HL-60 (cell line): Measurements from ENCODE around the gene EXD1.

Experiments
- CTCF ChIP-seq: IDR thresholded peaks from one replicate; pipeline ENCODE4 v1.5.1; 2011; ENCODE audit warnings: low read length, control low read depth, inconsistent platforms; ENCODE audit not compliant: insufficient read depth
- GABPA ChIP-seq: IDR thresholded peaks from 2 replicates; pipeline ENCODE4 v1.6.1; 2012; ENCODE audit warnings: low read depth
- POLR2AphosphoS5 ChIP-seq: IDR thresholded peaks from 2 replicates; pipeline ENCODE4 v1.6.1; 2012; ENCODE audit warnings: low read depth
- REST ChIP-seq: IDR thresholded peaks from 2 replicates; pipeline ENCODE4 v1.6.1; 2012; ENCODE audit warnings: low read depth; ENCODE audit not compliant: insufficient replicate concordance

- TF ChIP-seq CTCF (no peak), POLR2AphosphoS5 (no peak), REST (no peak), GABPA (no peak)
These were observed 32.0 kb upstream of the EXD1 start for GRCh38 chr15:41262571-41262970.
